Kasumi-1 (cell line): ENCODE results near the gene KLF11.
"Not testable (repeated sequence)": the region's sequence is repeated elsewhere in the genome, so short reads cannot be mapped to it uniquely, and the experiment has no call there.

Source experiments
- DNase-seq, 2 experiments: peaks; one replicate each; lab custom pipeline; 2025; lab: John Stamatoyannopoulos, UW

KLF11 gene

DNA sequence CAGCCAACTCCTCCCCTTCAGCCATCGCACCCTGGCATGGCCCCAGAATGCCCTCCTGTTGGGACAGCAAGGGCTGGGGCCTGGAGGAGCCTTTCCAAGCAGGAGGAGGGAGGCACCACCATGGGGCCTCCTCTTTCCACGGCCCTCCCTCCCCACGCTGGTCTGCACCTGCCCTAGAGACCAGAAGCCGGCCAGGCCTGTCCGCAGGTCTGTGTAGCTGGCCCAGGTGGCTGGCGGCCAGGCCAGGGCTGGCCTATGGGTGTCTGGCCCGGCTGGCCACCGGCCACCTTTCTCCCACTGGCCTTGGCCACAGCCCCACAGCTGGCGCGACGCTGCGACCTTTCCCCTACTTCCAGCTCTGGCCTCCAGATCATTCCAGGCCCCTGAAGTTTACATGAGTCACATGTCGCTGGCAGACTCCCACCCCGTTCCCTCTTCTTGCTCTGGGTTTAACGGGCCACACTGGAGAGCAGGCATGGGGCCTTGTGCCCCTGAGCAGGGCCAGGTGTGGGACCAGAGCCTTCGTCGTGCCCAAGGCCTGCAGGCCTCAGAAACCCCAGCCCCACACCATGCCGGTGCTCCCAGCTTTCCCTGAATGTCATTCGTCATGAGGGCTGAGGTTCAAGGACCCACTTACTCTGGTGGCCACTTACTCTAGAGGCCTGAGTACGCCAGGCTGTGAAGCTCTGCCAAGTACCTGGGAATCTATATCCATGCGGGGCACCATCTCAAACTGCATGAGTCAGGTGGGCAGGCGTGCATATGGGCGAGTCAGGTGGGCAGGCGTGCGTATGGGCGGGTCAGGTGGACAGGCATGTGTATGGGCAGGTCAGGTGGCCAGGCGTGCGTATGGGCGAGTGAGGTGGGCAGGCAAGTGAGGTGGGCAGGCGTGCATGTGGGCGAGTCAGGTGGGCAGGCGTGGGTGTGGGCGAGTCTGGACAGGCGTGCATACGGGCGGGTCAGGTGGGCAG is 33.3 kb upstream of the KLF11 start:
- DNase-seq: no peak

DNA sequence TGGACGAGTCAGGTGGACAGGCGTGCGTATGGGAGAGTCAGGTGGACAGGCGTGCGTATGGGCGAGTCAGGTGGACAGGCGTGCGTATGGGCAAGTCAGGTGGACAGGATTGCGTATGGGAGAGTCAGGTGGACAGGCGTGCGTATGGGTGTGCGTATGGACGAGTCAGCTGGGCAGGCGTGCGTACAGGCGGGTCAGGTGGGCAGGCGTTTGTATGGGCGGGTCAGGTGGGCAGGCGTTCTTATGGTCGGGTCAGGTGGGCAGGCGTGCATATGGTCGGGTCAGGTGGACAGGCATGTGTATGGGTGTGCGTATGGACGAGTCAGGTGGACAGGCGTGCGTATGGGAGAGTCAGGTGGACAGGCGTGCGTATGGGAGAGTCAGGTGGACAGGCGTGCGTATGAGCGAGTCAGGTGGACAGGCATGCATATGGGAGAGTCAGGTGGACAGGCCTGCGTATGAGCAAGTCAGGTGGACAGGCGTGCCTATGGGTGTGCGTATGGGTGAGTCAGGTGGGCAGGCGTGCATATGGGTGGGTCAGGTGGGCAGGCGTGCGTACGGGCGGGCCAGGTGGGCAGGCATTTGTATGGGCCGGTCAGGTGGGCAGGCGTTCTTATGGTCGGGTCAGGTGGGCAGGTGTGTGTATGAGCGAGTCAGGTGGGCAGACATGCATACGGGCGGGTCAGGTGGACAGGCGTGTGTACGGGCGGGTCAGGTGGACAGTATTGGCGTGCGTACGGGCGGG is 32.3 kb upstream of the KLF11 start:
- not testable (repeated sequence) for DNase-seq

DNA sequence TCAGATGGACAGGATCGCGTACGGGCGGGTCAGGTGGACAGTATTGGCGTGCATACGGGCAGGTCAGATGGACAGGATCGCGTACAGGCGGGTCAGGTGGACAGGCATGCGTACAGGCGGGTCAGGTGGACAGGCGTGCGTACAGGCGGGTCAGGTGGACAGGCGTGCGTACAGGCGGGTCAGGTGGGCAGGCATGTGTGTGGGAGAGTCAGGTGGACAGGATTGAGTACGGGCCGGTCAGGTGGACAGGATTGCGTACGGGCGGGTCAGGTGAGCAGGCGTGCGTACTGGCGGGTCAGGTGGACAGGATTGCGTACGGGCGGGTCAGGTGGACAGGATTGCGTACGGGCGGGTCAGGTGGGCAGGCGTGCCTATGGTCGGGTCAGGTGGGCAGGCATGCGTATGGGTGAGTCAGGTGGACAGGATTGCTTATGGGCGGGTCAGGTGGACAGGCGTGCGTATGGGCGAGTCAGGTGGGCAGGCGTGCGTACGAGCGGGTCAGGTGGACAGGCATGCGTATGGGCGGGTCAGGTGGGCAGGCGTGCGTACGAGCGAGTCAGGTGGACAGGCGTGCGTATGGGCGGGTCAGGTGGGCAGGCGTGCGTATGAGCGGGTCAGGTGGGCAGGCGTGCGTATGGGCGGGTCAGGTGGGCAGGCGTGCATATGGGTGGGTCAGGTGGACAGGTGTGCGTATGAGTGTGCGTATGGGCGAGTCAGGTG is 31.6 kb upstream of the KLF11 start:
- not testable (repeated sequence) for DNase-seq

DNA sequence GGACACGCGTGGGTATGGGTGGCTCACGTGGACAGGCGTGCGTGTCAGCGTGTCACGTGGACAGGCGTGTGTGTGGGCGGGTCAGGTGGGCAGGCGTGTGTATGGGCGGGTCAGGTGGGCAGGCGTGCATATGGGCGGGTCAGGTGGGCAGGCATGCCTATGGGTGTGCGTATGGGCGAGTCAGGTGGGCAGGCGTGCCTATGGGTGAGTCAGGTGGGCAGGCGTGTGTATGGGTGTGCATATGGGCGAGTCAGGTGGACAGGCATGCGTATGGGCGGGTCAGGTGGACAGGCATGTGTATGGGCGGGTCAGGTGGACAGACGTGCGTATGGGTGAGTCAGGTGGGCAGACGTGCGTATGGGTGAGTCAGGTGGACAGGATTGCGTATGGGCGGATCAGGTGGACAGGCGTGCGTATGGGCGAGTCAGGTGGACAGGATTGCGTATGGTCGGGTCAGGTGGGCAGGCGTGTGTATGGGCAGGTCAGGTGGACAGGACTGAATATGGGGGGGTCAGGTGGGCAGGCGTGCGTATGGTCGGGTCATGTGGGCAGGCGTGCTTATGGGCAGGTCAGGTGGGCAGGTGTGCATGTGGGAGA is 30.9 kb upstream of the KLF11 start:
- not testable (repeated sequence) for DNase-seq

DNA sequence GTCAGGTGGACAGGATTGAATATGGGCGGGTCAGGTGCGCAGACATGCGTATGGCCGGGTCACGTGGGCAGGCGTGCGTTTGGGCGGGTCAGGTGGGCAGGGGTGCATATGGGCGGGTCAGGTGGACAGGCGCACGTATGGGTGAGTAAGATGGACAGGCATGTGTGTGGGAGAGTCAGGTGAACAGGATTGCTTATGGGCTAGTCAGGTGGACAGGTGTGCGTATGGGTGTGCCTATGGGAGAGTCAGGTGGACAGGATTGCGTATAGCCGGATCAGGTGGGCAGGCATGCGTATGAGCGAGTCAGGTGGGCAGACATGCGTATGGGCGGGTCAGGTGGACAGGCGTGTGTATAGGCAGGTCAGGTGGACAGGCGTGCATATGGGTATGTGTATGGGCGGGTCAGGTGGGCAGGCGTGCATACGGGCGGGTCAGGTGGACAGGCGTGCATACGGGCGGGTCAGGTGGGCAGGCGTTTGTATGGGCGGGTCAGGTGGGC is 30.3 kb upstream of the KLF11 start:
- DNase-seq: no peak

DNA sequence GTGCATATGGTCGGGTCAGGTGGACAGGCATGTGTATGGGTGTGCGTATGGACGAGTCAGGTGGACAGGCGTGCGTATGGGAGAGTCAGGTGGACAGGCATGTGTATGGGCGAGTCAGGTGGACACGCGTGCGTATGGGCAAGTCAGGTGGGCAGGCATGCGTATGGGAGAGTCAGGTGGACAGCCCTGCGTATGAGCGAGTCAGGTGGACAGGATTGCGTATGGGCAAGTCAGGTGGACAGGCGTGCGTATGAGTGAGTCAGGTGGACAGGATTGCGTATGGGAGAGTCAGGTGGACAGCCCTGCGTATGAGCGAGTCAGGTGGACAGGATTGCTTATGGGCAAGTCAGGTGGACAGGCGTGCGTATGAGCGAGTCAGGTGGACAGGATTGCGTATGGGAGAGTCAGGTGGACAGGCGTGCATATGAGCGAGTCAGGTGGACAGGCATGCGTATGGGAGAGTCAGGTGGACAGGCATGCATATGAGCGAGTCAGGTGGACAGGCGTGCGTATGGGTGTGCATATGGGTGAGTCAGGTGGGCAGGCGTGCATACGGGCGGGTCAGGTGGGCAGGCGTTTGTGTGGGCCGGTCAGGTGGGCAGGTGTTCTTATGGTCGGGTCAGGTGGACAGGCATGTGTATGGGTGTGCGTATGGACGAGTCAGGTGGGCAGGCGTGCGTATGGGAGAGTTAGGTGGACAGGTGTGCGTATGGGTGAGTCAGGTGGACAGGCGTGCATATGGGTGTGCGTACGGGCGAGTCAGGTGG is 29.5 kb upstream of the KLF11 start:
- not testable (repeated sequence) for DNase-seq

DNA sequence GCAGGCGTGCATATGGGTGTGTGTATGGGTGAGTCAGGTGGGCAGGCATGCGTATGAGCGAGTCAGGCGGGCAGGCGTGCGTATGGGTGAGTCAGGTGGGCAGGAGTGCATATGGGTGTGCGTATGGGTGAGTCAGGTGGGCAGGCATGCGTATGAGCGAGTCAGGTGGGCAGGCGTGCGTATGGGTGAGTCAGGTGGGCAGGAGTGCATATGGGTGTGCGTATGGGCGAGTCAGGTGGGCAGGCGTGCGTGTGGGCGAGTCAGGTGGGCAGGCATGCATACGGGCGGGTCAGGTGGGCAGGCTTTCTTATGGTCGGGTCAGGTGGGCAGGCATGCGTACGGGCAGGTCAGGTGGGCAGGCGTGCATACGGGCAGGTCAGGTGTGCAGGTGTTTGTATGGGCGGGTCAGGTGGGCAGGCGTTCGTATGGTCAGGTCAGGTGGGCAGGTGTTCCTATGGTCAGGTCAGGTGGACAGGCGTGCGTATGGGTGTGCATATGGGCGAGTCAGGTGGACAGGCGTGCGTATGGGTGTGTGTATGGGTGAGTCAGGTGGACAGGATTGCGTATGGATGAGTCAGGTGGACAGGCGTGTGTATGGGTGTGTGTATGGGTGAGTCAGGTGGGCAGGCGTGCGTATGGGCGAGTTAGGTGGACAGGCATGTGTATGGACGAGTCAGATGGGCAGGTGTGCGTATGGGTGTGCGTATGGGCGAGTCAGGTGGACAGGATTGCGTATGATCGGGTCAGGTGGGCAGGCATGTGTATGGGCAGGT is 28.7 kb upstream of the KLF11 start:
- DNase-seq: no peak

DNA sequence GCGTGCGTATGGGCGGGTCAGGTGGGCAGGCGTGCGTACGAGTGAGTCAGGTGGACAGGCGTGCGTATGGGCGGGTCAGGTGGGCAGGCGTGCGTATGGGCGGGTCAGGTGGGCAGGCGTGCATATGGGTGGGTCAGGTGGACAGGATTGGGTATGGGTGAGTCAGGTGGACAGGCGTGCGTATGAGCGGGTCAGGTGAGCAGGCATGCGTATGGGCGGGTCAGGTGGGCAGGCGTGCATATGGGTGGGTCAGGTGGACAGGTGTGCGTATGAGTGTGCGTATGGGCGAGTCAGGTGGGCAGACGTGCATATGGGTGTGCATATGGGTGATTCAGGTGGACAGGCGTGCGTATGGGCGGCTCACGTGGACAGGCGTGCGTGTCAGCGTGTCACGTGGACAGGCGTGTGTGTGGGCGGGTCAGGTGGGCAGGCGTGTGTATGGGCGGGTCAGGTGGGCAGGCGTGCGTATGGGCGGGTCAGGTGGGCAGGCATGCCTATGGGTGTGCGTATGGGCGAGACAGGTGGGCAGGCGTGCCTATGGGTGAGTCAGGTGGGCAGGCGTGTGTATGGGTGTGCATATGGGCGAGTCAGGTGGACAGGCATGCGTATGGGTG is 27.9 kb upstream of the KLF11 start:
- not testable (repeated sequence) for DNase-seq

DNA sequence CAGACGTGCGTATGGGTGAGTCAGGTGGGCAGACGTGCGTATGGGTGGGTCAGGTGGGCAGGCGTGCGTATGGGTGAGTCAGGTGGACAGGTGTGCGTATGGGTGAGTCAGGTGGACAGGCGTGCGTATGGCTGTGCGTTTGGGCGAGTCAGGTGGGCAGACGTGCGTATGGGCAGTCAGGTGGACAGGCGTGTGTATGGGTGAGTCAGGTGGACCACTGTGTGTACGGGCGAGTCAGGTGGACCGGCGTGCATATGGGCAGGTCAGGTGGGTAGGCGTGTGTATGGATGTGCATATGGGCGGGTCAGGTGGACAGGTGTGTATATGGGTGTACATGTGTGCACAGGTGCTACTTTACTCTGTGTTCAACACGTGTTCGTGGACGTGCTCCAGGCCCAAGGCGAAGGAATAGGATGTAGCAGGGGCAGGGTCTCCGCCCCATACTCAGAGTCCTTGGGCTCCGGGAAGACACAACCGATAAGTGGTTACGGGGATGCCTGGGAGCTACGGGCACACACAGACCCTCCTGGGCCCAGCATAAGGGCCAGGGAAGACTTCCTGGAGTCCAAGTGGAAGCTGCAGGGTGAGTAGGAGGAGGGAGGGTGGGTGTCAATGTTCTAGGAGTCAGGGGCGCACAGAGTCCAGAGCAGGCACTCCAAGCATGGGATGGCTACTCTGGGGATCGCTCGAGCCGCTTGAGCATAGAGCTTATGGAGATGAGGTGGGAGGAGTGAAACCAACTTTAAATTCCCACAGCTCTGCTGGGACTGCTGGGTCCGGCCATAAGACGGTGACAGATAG is 27.1 kb upstream of the KLF11 start:
- no peak for DNase-seq

DNA sequence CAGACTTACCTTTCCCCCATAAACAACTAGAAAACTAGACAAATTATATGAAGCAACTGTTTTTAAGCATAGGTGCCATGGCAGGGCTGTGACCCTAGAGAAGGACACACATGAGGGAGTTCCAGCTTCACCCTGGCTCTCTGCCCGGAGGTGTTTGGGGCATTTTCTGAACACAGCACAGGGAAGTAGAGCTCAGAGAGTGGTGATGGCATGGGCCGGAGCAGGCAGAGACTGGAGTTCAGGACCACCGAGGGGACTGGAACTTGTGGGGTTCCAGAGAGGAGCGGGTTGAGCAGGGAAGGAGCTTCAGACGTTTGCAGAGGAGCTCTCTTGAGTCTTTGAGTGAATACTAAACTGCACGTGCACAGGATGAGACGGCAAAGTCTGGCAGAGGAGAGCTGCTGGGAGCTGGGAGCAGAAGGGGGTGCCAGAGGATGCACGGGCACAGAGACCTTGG is 26.5 kb upstream of the KLF11 start:
- DNase-seq: peak in 1 of 2 experiments; percentile 11

DNA sequence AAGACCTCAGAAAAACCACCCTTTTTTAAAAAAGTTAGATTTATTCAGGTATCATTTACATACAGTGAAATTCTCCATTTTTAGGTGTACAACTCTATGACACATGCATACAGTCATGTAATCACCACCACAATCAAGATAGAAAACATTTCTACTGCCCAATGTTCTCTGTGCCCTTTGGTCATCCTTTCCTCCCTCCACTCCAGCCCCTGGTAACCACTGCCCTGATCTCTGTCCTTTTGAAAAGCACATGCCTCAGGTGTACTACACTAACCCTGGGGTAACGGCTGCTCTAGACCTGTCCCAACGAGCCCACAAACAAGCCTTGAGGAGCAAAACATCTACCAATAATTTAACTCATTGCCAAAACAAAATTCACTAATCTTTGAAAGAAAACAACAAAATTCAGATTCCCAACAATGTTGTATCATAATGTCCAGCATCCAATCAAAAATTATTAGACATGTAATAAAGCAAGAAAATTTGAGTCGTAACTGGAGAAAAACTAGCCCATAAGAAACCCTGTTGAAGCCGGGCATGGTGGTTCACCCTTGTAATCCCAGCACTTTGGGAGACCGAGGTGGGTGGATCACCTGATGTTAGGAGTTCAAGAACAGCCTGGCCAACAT is 25.9 kb upstream of the KLF11 start:
- no peak for DNase-seq

DNA sequence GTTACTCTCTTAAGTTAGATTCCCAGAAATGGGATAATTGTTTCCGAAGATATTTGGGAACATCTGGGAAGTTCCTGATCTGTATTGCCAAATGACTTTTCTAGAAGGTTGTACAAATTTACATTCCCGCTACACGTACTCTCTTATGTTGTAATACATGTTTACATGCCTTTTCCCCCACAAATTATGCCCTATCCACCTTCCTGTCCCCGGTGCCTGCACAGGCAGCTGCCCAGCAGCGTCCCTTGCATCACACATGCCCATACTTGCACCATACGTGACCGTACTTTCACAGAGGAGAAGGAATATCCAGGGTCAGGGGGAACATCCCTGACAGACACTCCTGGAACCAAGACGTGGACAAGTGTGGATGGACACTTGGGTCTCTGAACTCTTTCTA is 24.2 kb upstream of the KLF11 start:
- DNase-seq: no peak

DNA sequence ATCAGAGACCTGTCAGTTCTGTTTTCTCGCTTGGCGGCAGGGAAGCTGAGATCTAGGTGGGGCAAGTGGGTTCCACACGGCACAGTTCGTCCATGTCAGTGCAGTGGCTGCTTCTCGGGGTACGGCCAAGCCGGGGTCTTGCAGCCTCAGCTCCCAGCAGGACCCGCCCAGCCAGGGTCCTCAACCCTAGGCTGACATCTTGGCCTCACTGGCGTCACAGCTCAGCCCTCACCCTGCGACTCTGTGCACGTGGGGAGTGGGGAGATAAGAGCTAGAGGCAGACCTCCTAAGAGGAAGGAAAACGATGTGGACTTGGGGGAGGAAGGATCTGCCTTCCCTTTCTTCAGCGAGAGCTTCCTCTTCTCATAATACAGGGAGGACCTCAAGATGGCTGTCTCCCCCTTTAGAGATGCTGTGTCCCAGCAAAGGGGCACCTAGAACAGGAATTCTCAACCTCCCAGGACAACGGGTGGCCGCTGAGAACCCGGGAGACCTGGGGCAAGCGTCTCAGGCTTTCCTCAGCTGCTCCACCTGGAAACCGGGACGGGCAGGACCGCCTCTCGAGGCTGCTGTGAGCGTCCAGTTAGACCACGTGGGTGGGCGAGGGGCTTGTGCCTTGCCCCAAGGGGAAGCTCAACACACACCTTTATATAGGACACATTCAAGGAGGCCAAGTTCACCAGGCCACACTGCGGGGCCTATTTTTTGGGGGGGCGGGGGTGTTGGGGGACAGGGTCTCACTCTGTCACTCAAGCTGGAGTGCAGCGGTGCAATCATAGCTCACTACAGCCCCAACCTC is 23.5 kb upstream of the KLF11 start:
- DNase-seq: peak in 1 of 2 experiments; percentile 23

DNA sequence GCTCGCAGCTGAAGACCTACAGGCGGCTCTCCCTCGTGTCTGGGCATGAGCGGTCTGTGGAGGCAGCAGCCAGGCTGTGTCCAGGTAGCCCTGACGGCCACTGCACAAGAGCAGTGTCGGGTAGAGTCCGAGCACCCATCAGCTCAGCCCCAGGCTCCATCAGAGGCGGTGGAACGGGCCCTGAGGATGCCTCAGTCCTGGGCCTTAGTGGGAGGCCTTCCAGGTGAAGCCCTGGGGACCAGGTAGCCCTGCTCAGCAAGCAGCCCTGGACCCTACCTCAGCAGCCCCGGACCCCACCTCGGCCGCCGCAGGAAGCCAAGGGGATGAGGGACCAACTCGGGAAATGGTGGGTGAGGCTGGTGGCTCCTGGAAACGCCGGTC is 21.3 kb upstream of the KLF11 start:
- DNase-seq: no peak

DNA sequence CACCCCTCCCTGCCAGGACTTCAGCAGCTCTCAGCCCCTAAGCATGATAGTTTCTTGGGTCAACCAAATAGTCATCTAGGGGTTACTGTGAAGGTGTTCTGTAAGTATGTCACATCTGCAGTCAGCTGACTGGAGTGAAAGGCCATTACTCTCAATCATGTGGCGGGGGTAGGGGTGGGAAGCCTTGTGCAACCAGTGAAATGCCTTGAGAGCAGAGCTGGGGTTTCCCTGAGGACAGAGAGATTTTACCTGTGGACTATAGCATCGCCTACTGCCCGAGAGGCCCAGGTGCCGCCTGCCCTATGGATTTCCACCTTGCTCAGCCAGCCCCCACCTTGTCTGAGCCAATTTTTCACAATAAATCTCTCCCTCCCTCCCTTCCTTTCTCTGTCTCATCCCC is 20.9 kb upstream of the KLF11 start:
- DNase-seq: no peak

DNA sequence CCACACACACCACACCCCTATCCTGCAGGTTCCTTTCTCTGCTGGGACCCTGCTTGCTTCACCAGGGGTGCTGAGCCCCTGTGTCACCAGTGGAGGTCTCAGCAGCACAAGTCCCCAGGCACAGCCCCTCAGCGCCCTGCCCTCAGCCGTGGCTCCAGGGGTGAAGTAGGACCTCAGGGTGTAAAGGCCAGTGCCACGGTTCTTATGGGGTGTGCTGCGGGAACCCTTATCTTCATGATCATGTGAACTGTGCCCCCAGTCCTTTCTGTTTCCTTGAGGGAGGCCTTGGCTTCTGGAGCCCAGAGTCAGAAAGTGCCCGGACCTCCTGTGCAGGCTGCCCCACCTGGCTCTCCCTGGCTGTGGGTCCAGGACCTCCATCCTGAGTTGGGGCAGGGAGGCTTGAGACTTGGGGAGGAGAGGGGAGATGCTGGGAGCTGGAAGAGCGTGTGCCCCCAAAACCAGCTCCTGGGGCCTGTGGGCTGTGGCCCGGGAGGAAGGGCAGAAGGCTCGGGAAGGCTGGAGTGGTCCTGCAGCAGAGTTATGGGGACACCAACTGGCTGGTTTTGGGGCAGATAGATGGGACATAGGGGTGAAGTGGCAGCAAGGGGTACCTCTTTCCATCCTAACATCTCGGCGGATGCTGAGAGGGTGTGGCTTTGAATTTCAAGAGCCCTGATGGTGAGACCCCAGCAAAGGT is 20.2 kb upstream of the KLF11 start:
- DNase-seq: no peak
